Neutrophil (primary cell): ENCODE results near the gene VCAN.

Experiments
- H3K27ac ChIP-seq: fragments of 200-600 bp; sonication (generic); 2 replicates; pipeline ENCODE4 v1.5.1; 2016; ENCODE audit warnings: mild to moderate bottlenecking, moderate library complexity
- H3K27me3 ChIP-seq: fragments of 200-600 bp; sonication (generic); 2 replicates; pipeline ENCODE4 v1.6.0; 2016; ENCODE audit warnings: mild to moderate bottlenecking
- H3K36me3 ChIP-seq: fragments of 200-600 bp; sonication (generic); 2 replicates; pipeline ENCODE4 v1.5.1; 2017
- H3K4me1 ChIP-seq, 2 experiments: fragments of 200-600 bp in 1 of 2; sonication (generic) in 1 of 2; 1 replicate in 1 of 2; 2 replicates in 1 of 2; pipeline versions ENCODE4 v1.5.1 to v1.6.1; 2013 to 2016; ENCODE audit warnings: low read depth in 1 of 2, low read length in 1 of 2, mild to moderate bottlenecking in 1 of 2, moderate library complexity in 1 of 2; ENCODE audit not compliant: control insufficient read depth in 1 of 2, insufficient read depth in 1 of 2
- H3K4me3 ChIP-seq, 2 experiments: fragments of 200-600 bp in 1 of 2; sonication (generic) in 1 of 2; 1 replicate in 1 of 2; 2 replicates in 1 of 2; pipeline ENCODE4 v1.5.1; 2013 to 2016; ENCODE audit warnings: low read depth in 1 of 2, low read length in 1 of 2, mild to moderate bottlenecking in 1 of 2, moderate library complexity in 1 of 2
- H3K9me3 ChIP-seq: fragments of 200-600 bp; sonication (generic); 2 replicates; pipeline ENCODE4 v1.5.1; 2016
- TF ChIP-seq, protein P1 (sequence below): fragments of 200-600 bp; sonication (generic); IDR thresholded peaks from 2 replicates; pipeline ENCODE4 v1.5.1; 2016; ENCODE audit warnings: antibody characterized with exemption

The VCAN gene

GRCh38 chr5:83473346-83474160, 2.0 kb downstream of the VCAN start:
- TF ChIP-seq, protein P1, sequence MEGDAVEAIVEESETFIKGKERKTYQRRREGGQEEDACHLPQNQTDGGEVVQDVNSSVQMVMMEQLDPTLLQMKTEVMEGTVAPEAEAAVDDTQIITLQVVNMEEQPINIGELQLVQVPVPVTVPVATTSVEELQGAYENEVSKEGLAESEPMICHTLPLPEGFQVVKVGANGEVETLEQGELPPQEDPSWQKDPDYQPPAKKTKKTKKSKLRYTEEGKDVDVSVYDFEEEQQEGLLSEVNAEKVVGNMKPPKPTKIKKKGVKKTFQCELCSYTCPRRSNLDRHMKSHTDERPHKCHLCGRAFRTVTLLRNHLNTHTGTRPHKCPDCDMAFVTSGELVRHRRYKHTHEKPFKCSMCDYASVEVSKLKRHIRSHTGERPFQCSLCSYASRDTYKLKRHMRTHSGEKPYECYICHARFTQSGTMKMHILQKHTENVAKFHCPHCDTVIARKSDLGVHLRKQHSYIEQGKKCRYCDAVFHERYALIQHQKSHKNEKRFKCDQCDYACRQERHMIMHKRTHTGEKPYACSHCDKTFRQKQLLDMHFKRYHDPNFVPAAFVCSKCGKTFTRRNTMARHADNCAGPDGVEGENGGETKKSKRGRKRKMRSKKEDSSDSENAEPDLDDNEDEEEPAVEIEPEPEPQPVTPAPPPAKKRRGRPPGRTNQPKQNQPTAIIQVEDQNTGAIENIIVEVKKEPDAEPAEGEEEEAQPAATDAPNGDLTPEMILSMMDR: peak; percentile 49
- no peak overlapping the region for H3K27ac ChIP-seq
- H3K27me3 ChIP-seq: peaks cover 98% of the 10 kb centered on the region
- no peaks in the 10 kb centered on the region for H3K9me3 ChIP-seq
- H3K4me1 ChIP-seq: peaks cover 15 to 18% of the 10 kb centered on the region in 2 experiments
- no peaks in the 10 kb centered on the region for H3K36me3 ChIP-seq
- H3K4me3 ChIP-seq: peak overlapping the region; percentile 47 to 50

DNA sequence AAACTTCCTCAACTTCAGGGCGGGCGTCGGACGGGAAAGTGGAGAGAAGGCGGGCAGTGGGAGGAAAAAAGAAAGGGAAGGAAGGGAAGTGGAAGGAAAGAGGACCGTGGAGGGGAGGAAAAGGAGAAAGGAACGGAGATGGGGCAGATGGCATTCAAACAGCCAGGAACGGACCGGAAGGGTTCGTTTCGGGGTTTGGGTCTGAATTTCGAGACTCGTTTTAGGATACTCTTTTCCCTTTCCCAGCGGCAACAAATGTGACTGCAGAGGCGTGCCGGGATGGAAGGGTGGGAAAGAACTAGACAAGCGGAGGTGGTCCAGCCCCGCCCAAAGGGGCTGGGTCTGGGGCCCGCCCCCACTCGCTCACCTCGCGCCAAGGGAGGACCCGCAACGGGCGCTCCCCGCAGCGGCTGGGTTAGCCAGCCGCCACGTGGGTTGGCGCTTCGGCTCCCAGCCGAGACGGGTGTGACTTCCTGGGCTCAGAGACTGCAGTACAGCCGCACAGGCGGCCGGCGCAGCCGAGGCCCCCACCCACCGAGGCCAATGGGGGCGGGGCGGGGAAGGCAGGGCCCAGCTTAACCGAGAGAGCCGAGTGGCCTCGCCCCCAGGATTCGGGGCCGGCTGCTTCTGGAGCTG, 2.7 kb downstream of the VCAN start:
- peaks cover 97% of the 10 kb centered on the region for H3K27me3 ChIP-seq
- no peaks in the 10 kb centered on the region for H3K36me3 ChIP-seq
- peaks cover 15 to 18% of the 10 kb centered on the region in 2 experiments for H3K4me1 ChIP-seq
- TF ChIP-seq, protein P1: no peak
- peak overlapping the region; percentile 47 to 50 for H3K4me3 ChIP-seq
- H3K27ac ChIP-seq: no peak overlapping the region
- H3K9me3 ChIP-seq: no peaks in the 10 kb centered on the region

GRCh38 chr5:83474991-83475390, 3.4 kb downstream of the VCAN start:
- H3K27me3 ChIP-seq: peaks cover 97% of the 10 kb centered on the region
- H3K4me3 ChIP-seq: no peak overlapping the region
- H3K36me3 ChIP-seq: no peaks in the 10 kb centered on the region
- H3K4me1 ChIP-seq: peaks cover 15 to 18% of the 10 kb centered on the region in 2 experiments
- H3K9me3 ChIP-seq: no peaks in the 10 kb centered on the region
- TF ChIP-seq, protein P1: no peak
- H3K27ac ChIP-seq: no peak overlapping the region

DNA sequence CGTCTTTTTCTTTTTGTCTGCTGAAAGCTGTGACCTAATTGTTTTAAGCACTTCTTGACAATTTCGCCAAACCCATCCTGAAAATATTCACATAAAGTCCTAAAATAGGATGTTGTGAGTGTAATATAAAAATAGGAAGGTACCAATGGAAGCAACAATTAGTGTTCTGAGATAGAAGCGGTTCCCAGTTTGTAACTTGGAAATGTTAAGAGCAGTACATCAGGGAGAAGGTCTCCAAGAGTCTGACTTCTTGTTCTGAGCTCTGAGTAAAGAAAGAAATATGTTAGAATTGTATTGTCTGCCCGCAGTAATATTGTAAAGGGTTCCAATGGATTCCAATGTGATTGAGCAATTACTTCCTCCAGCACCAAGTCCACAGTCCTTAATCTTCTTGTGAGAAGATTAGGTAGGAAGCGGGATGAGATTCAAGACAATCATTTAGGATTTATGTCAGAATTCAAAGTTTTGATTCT, 3.9 kb downstream of the VCAN start:
- Histone ChIP-seq H3K4me1 (peaks cover 15 to 18% of the 10 kb centered on the region in 2 experiments), H3K9me3 (no peaks in the 10 kb centered on the region), H3K27me3 (peaks cover 97% of the 10 kb centered on the region), H3K4me3 (no peak overlapping the region), H3K27ac (no peak overlapping the region), H3K36me3 (no peaks in the 10 kb centered on the region)
- TF ChIP-seq, protein P1: no peak

DNA sequence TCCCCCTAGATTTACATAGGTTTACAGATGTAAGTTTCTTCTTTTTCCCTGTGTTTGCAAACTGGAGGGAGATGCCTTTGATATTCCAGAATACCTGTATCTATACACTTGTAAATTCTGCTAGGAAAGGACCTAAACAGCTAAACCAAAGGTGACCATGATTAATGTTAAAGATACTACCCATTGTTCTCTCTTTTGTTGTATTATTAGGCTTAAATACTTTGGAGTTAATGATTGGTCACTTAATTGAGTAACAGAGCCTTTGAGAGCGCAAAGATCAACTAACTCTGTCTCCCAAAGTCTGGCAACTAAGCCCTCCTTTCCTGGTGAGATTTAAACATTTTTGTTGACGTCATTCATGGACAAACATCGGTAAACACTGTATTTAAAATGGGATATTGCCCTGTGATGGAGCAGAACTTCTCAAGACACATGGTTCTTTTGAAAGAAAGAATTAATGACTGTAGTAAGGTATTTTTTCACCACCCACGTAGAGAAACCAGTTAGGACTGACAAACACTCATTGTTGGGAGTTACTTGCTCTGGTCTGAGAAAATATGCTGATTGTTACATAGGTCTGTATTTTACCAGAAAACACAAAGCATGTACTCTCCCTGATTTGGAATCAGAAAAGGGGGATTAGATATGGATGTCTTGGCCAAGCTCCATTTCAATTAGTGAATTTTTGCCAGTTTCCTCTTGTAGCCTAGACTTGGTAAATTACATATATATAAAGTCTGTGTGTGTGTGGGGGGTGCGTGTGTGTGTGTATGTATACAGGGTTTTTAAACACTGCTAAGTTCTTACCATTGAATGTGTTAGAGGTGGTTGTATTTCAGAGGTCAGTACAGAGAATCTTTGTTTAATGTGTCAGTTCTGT, 4.6 kb downstream of the VCAN start:
- TF ChIP-seq, protein P1: no peak
- no peaks in the 10 kb centered on the region for H3K36me3 ChIP-seq
- H3K4me3 ChIP-seq: no peak overlapping the region
- no peak overlapping the region for H3K27ac ChIP-seq
- peaks cover 95% of the 10 kb centered on the region for H3K27me3 ChIP-seq
- no peaks in the 10 kb centered on the region for H3K9me3 ChIP-seq
- H3K4me1 ChIP-seq: peaks cover 15 to 18% of the 10 kb centered on the region in 2 experiments
